KMS-11 (cell line): ENCODE results near the gene TCF23.

Source experiments
- H2AFZ ChIP-seq: fragments of 200-600 bp; sonication (generic); 2 replicates; pipeline ENCODE4 v1.6.1; 2016; ENCODE audit warnings: antibody characterized with exemption, mixed run types, low read depth
- H3K27ac ChIP-seq: fragments of 200-600 bp; sonication (generic); 2 replicates; pipeline ENCODE4 v1.6.1; 2016; ENCODE audit warnings: mild to moderate bottlenecking, mixed run types
- H3K27me3 ChIP-seq: fragments of 200-600 bp; sonication (generic); 2 replicates; pipeline ENCODE4 v1.6.1; 2017; ENCODE audit warnings: mild to moderate bottlenecking, low read depth, mixed run types, moderate library complexity; ENCODE audit not compliant: insufficient read depth
- H3K36me3 ChIP-seq: fragments of 200-600 bp; sonication (generic); 2 replicates; pipeline ENCODE4 v1.6.1; 2017; ENCODE audit warnings: mild to moderate bottlenecking, mixed run types; ENCODE audit not compliant: insufficient read depth
- H3K4me1 ChIP-seq: fragments of 200-600 bp; sonication (generic); 2 replicates; pipeline ENCODE4 v1.6.1; 2016; ENCODE audit warnings: mild to moderate bottlenecking, low read depth, mixed run types; ENCODE audit not compliant: poor library complexity, severe bottlenecking
- H3K4me2 ChIP-seq: fragments of 200-600 bp; sonication (generic); 2 replicates; pipeline ENCODE4 v1.7.0; 2016; ENCODE audit warnings: mild to moderate bottlenecking, mixed run types
- H3K4me3 ChIP-seq: fragments of 200-600 bp; sonication (generic); IDR thresholded peaks from 2 replicates; pipeline ENCODE4 v1.6.1; 2017; ENCODE audit warnings: low read depth, low read length, mixed read lengths; ENCODE audit not compliant: insufficient read depth
- H3K79me2 ChIP-seq: fragments of 200-600 bp; sonication (generic); 2 replicates; pipeline ENCODE4 v1.6.1; 2016; ENCODE audit warnings: low read depth, mixed run types; ENCODE audit not compliant: insufficient read depth
- H3K9ac ChIP-seq: fragments of 200-600 bp; sonication (generic); 2 replicates; pipeline ENCODE4 v1.6.1; 2016; ENCODE audit warnings: mild to moderate bottlenecking, mixed run types
- H4K20me1 ChIP-seq: fragments of 200-600 bp; sonication (generic); 2 replicates; pipeline ENCODE4 v1.6.1; 2016; ENCODE audit warnings: mild to moderate bottlenecking, mixed run types; ENCODE audit not compliant: insufficient read depth
- CTCF ChIP-seq: fragments of 200-600 bp; sonication (generic); conservative IDR thresholded peaks from 2 replicates; pipeline ENCODE4 v1.6.1; 2017; ENCODE audit warnings: low read depth, mild to moderate bottlenecking, antibody characterized with exemption, low read length, moderate library complexity, mixed read lengths

The TCF23 gene

GRCh38 chr2:27148801-27149439 is at the start of gene TCF23:
Gene TCF23, plus strand, starts transcription at chr2:27149004. Its CDS starts 130 bp downstream, at chr2:27149134.
- Histone ChIP-seq H3K27me3 (no peaks in the 10 kb centered on the region), H3K79me2 (no peaks in the 10 kb centered on the region), H3K4me2 (no peak within 1 kb of the TSS), H3K27ac (no peak within 1 kb of the TSS), H4K20me1 (no peaks in the 10 kb centered on the region), H3K36me3 (no peaks in the 10 kb centered on the region), H3K4me1 (no peaks in the 10 kb centered on the region), H3K4me3 (no peak within 1 kb of the TSS), H2AFZ (no peak within 1 kb of the TSS; the same call in 1 of the 2 replicates), H3K9ac (no peak within 1 kb of the TSS)
- TF ChIP-seq CTCF = no peak

GRCh38 chr2:27099334-27099955 is 49.4 kb upstream of the TCF23 start:
- H3K4me1 ChIP-seq = no peaks in the 10 kb centered on the region
- H3K9ac ChIP-seq = no peak overlapping the region
- no peaks in the 10 kb centered on the region for H3K79me2 ChIP-seq
- H2AFZ ChIP-seq = no peak overlapping the region
- no peak overlapping the region for H3K4me3 ChIP-seq
- no peaks in the 10 kb centered on the region for H4K20me1 ChIP-seq
- no peak overlapping the region for H3K27ac ChIP-seq
- no peaks in the 10 kb centered on the region for H3K27me3 ChIP-seq
- H3K36me3 ChIP-seq = no peaks in the 10 kb centered on the region
- no peak overlapping the region for H3K4me2 ChIP-seq
- TF ChIP-seq CTCF = no peak

- H3K9ac ChIP-seq = no peak overlapping the region
- H3K36me3 ChIP-seq = no peaks in the 10 kb centered on the region
- no peaks in the 10 kb centered on the region for H3K4me1 ChIP-seq
- H4K20me1 ChIP-seq = no peaks in the 10 kb centered on the region
- H3K27ac ChIP-seq = no peak overlapping the region
- no peak overlapping the region for H3K4me2 ChIP-seq
- H3K27me3 ChIP-seq = no peaks in the 10 kb centered on the region
- H2AFZ ChIP-seq = no peak overlapping the region
- no peak for TF ChIP-seq CTCF
- H3K79me2 ChIP-seq = no peaks in the 10 kb centered on the region
- no peak overlapping the region for H3K4me3 ChIP-seq
Measured at GRCh38 chr2:27100036-27100435, 48.8 kb upstream of the TCF23 start.

- no peak for TF ChIP-seq CTCF
- H3K4me1 ChIP-seq = peaks cover 10% of the 10 kb centered on the region
- H3K36me3 ChIP-seq = no peaks in the 10 kb centered on the region
- no peaks in the 10 kb centered on the region for H3K27me3 ChIP-seq
- no peak overlapping the region for H3K4me3 ChIP-seq
- H3K4me2 ChIP-seq = no peak overlapping the region
- H3K9ac ChIP-seq = no peak overlapping the region
- no peaks in the 10 kb centered on the region for H4K20me1 ChIP-seq
- H2AFZ ChIP-seq = no peak overlapping the region
- no peaks in the 10 kb centered on the region for H3K79me2 ChIP-seq
- H3K27ac ChIP-seq = no peak overlapping the region
Measured at GRCh38 chr2:27102329-27102728, 46.5 kb upstream of the TCF23 start.
